Measurements from ENCODE around the gene ALPL. TPM values are rescaled to one million over a fixed set of nuclear protein-coding genes. Genes with fewer than 3 reads are reported as not detected.

Gene ALPL
- total RNA-seq, 1 donor from 2014 or later = not detected

Other genes starting within 250 kb of the ALPL start
- 91.2 and 93.9 TPM in 2 replicates for gene ECE1, start 219.0 kb upstream of the ALPL start, total RNA-seq
- 4.4 and 5.5 TPM in 2 replicates for gene NBPF3, start 69.3 kb upstream of the ALPL start, total RNA-seq
- gene RAP1GAP, start 159.9 kb downstream of the ALPL start, total RNA-seq = 0.10 and 0.54 TPM in 2 replicates

All from T-helper 1 cell treated with Interleukin-12 subunit alpha and Interleukin-12 subunit beta and Interleukin-4 antibody, amounts not matched to agents 30 ng/mL and 1 ng/mL, for 36 hours (primary cell).